ENCODE results near the gene TM9SF4.

GRCh38 chr20:32130965-32131364 is 21.5 kb downstream of the TM9SF4 start:
- no peak for TF ChIP-seq ZFP3 (CRISPR knock-in tag; IDR thresholded peaks at IDR 0.05)
- no peak for TF ChIP-seq ESRRG (CRISPR knock-in tag; IDR thresholded peaks at IDR 0.05)
- no peak for TF ChIP-seq PATZ1 (CRISPR knock-in tag; IDR thresholded peaks at IDR 0.05; ENCODE audit: borderline replicate concordance)
